ENCODE measurements around the gene SLF2. TPM values are rescaled to one million over a fixed set of nuclear protein-coding genes. Genes with fewer than 3 reads are reported as not detected.

Gene SLF2
- total and polyA plus RNA-seq, 9 of the 15 experiments (the other 6 are each of a cell fraction or from before 2014, with no cell fraction given) = 1.7 to 18.4 (median 7.8) TPM

DNA sequence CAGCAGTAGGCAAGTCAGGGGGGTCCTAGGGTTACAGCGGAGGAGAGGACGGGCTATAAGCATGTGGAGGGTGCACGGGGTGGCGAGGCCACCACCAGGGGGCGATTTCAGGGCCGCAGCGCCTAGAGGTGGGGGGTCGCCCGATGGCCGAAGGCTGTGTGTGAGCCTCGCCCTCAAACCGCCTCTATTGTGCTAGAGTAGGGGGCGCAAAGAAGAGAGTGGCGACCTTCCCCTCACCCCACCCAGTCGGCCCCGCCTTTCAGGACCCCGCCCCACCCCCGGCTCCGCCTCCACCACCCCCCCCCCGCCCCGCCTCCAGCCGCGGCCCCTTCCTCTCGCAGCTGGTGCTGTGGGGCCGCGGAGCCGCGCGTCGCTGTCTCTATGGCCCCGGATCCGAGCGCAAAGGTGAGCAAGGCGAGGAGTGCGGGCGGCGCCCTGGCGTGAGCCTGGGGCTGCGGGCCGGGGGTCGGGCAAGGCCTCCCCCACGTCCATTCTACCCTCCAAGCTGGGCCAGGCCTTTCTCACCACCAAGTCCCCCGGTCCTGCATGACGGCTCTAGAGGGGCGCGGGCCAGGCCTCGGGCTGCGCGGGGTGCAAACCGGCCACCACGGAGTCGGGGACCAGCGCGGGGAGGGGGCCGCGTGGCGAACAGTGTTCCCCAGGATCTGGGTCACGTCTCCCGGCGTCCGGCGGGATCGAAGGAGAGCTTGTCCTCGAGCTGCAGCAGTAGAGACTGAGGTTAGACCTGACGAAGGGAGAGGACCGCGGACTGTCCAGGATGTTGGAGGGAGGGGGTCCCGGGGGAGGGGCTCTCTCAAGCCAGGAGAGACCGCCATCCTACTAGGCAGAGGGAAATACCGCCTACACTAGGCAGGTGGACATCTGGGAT is 56.7 kb downstream of the SLF2 start, which contains the start of gene SEMA4G (continued):
- TF ChIP-seq, protein P1, sequence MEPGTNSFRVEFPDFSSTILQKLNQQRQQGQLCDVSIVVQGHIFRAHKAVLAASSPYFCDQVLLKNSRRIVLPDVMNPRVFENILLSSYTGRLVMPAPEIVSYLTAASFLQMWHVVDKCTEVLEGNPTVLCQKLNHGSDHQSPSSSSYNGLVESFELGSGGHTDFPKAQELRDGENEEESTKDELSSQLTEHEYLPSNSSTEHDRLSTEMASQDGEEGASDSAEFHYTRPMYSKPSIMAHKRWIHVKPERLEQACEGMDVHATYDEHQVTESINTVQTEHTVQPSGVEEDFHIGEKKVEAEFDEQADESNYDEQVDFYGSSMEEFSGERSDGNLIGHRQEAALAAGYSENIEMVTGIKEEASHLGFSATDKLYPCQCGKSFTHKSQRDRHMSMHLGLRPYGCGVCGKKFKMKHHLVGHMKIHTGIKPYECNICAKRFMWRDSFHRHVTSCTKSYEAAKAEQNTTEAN (CRISPR knock-in tag; IDR thresholded peaks at IDR 0.05) = no peak
- TF ChIP-seq CEBPG (CRISPR knock-in tag; IDR thresholded peaks at IDR 0.05) (no peak), CEBPG (tag; conservative IDR thresholded peaks at IDR 0.05 in 1 of 2, IDR thresholded peaks at IDR 0.05 in 1 of 2) (no peak), PHF8 (IDR thresholded peaks at IDR 0.05; ENCODE audit: borderline replicate concordance, low read length) (peak; percentile 43; the same call in 1 of the 2 replicates), BRD4 (IDR thresholded peaks at IDR 0.05) (no peak), THRAP3 (IDR thresholded peaks at IDR 0.05; ENCODE audit: borderline replicate concordance) (no peak), ZNF174 (CRISPR knock-in tag; IDR thresholded peaks at IDR 0.05) (no peak), ZNF133 (CRISPR knock-in tag; IDR thresholded peaks at IDR 0.05) (no peak), CXXC5 (CRISPR knock-in tag; IDR thresholded peaks at IDR 0.05) (0 out of 2 replicates have a peak, but pooled peaks have one; percentile 34), ZNF76 (CRISPR knock-in tag; IDR thresholded peaks at IDR 0.05; ENCODE audit: borderline replicate concordance) (no peak), ZZZ3 (IDR thresholded peaks at IDR 0.05) (no peak), NONO (IDR thresholded peaks at IDR 0.05; ENCODE audit: low read depth in 2 of 2, low read length in 1 of 2) (no peak), ZNF232 (CRISPR knock-in tag; IDR thresholded peaks at IDR 0.05) (no peak), RBM25 (IDR thresholded peaks at IDR 0.05; ENCODE audit: low read depth, low read length, severe bottlenecking) (no peak), JUNB (CRISPR knock-in tag; conservative IDR thresholded peaks at IDR 0.05) (no peak), CREB1 (IDR thresholded peaks at IDR 0.05) (no peak), CREB1 (CRISPR knock-in tag; IDR thresholded peaks at IDR 0.05) (no peak), ZBTB1 (CRISPR knock-in tag; IDR thresholded peaks at IDR 0.05; ENCODE audit: borderline replicate concordance, low read depth) (no peak), NRF1 (conservative IDR thresholded peaks at IDR 0.05 in 1 of 2, IDR thresholded peaks at IDR 0.05 in 1 of 2) (0 out of 4 replicates have a peak, but pooled peaks of 1 of the 2 experiments have one; percentile 11), NFE2L1 (tag; IDR thresholded peaks at IDR 0.05; ENCODE audit: borderline replicate concordance, low read depth) (no peak), FUS (optimal IDR thresholded peaks at IDR 0.05; ENCODE audit: low read depth, low read length) (no peak)
- TF ChIP-seq, protein P2, sequence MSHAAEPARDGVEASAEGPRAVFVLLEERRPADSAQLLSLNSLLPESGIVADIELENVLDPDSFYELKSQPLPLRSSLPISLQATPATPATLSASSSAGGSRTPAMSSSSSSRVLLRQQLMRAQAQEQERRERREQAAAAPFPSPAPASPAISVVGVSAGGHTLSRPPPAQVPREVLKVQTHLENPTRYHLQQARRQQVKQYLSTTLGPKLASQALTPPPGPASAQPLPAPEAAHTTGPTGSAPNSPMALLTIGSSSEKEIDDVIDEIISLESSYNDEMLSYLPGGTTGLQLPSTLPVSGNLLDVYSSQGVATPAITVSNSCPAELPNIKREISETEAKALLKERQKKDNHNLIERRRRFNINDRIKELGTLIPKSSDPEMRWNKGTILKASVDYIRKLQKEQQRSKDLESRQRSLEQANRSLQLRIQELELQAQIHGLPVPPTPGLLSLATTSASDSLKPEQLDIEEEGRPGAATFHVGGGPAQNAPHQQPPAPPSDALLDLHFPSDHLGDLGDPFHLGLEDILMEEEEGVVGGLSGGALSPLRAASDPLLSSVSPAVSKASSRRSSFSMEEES (CRISPR knock-in tag; IDR thresholded peaks at IDR 0.05) = no peak
